Chondrocyte (in vitro differentiated cells): ENCODE results near the gene NRXN3. TPM values are rescaled to one million over a fixed set of nuclear protein-coding genes. Genes with fewer than 3 reads are reported as not detected.
"Not testable (repeated sequence)": the region's sequence is repeated elsewhere in the genome, so short reads cannot be mapped to it uniquely, and the experiment has no call there.

Experiments used
- DNase-seq: peaks from one replicate; pipeline ENCODE4 v3.0.0; 2021; ENCODE audit warnings: mixed read lengths, low spot score
- H3K27ac Mint-ChIP-seq: one replicate; pipeline ENCODE4 v1.8.0; 2021; ENCODE audit warnings: mild to moderate bottlenecking, moderate library complexity, mixed read lengths; ENCODE audit not compliant: unreplicated experiment
- H3K27me3 Mint-ChIP-seq: 2 replicates; pipeline ENCODE4 v1.8.0; 2021; ENCODE audit warnings: low read depth, mixed read lengths
- H3K36me3 Mint-ChIP-seq: 2 replicates; pipeline ENCODE4 v1.8.0; 2021; ENCODE audit warnings: low read depth, mixed read lengths
- H3K4me1 Mint-ChIP-seq: 2 replicates; pipeline ENCODE4 v1.8.0; 2021; ENCODE audit warnings: low read depth, mild to moderate bottlenecking, mixed read lengths
- H3K4me3 Mint-ChIP-seq: one replicate; pipeline ENCODE4 v1.8.0; 2021; ENCODE audit warnings: mild to moderate bottlenecking, moderate library complexity, mixed read lengths; ENCODE audit not compliant: unreplicated experiment
- H3K9me3 Mint-ChIP-seq: 2 replicates; pipeline ENCODE4 v1.8.0; 2021; ENCODE audit warnings: low read depth, mixed read lengths
- CTCF ChIP-seq: fragments of 200-600 bp; sonication (generic); IDR thresholded peaks from 2 replicates; pipeline ENCODE4 v1.5.0; 2021; ENCODE audit warnings: antibody characterized with exemption, mild to moderate bottlenecking, moderate library complexity
- total RNA-seq: library from RNA; stranded (reverse); gene quantifications from 3 replicates; pipeline ENCODE4 v1.2.1, GENCODE V29; 2021

Gene NRXN3
- total RNA-seq, 1 donor from 2014 or later: 7.9 TPM

DNA sequence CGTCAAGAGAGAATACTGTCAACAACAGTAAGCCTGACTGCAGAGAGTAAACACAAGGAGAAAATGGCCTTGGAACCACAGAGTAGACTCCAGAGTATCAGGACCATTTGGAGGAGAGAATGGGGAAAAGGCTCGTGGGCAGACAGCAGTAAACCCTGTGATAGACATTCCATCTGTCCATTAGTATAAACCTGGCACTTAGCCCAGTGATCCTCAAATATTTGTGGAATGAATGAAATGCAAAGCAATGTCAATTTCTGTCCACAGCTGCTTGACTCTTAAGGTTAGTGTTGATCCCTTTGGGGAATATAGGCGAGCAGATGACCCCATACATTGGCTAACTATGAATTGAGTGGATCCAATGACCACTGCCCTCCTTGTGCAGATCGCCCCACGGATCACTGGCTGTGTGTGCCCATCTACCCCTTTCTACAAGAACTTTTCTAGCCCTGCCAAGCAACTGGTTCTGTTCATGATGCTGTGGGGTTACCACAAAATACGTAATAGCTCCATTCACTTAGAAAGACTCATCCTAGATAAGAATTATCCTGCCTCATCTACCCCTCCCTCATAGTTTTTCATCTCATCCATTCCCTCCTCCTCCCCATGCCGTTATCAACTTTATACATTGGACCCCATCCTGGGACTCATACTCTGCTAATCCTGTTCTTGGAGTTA lies 846.8 kb downstream of the NRXN3 start:
- Mint-ChIP-seq H3K27ac (peak overlapping the region; percentile 39), H3K9me3 (peaks cover 3% of the 10 kb centered on the region), H3K4me1 (peaks cover 29% of the 10 kb centered on the region), H3K36me3 (no peaks in the 10 kb centered on the region), H3K27me3 (peaks cover 2% of the 10 kb centered on the region), H3K4me3 (no peak overlapping the region)
- no peak for TF ChIP-seq CTCF
- DNase-seq: no peak

DNA sequence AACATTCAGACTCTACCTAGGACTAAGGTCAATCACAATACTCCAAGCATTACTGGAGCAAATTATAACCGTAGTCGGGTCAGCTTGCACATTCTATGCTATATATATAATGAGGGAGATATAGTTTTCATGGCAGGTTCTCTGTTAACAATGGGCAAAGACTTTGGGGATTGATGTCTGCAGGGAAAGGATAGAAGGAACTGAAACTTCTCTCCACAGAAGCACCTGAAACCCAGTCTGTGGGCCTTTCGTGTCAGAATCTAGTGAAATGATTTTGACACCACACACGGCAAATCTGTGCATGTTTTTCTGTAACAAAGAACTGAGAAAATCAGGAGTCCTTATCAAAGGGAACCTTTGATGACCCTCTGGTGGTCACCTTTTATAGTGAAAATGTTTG lies 847.4 kb downstream of the NRXN3 start:
- DNase-seq: no peak
- Mint-ChIP-seq H3K4me1 (peaks cover 26% of the 10 kb centered on the region), H3K27ac (no peak overlapping the region), H3K4me3 (no peak overlapping the region), H3K27me3 (peaks cover 2% of the 10 kb centered on the region), H3K9me3 (peaks cover 3% of the 10 kb centered on the region), H3K36me3 (no peaks in the 10 kb centered on the region)
- no peak for TF ChIP-seq CTCF

DNA sequence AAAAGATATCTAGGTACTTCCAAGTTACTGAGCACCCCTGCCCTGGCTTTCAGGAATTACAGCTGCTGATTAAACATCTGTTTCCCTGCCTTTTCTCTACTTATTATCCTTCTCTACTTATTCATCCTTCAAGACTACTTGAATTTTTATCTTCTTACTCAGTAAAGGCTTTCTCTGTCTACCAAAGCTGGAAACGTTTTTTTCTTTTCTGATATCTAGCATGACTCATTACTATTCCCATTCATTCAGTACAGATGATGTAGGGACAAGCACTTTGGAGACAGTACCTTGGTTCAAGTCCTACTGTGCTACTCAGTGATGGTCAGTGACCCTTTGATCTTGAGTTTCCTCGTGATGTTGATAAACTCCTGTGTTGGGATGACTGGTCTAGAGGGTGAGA lies 848.7 kb downstream of the NRXN3 start:
- DNase-seq: no peak
- TF ChIP-seq CTCF: no peak
- Mint-ChIP-seq H3K9me3 (peaks cover 3% of the 10 kb centered on the region), H3K36me3 (no peaks in the 10 kb centered on the region), H3K4me3 (no peak overlapping the region), H3K27ac (no peak overlapping the region), H3K4me1 (peaks cover 26% of the 10 kb centered on the region), H3K27me3 (peaks cover 2% of the 10 kb centered on the region)

DNA sequence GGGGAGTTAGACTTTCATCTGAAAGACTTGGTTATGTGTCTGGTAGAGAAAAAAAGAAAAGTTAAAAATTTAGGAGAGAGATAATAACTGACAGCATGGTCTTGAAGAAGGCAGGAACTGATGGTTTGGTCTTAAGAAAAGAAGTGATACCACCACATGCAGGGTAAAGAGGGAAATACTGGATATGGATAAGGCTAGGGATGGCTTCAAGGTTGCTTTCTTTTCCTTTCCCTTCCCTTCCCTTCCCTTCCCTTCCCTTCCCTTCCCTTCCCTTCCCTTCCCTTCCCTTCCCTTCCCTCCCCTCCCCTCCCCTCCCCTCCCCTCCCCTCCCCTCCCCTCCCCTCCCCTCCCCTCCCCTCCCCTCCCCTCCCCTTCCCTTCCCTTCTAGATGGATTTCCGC lies 849.7 kb downstream of the NRXN3 start:
- DNase-seq, H3K9me3 Mint-ChIP-seq, H3K36me3 Mint-ChIP-seq, H3K27me3 Mint-ChIP-seq, H3K27ac Mint-ChIP-seq, H3K4me3 Mint-ChIP-seq: not testable (repeated sequence)
- H3K4me1 Mint-ChIP-seq: peaks cover 26% of the 10 kb centered on the region

GRCh38 chr14:79021766-79022165 lies 851.6 kb downstream of the NRXN3 start:
- Mint-ChIP-seq H3K36me3 (no peaks in the 10 kb centered on the region), H3K4me3 (no peak overlapping the region), H3K9me3 (peaks cover 9% of the 10 kb centered on the region), H3K27me3 (peaks cover 2% of the 10 kb centered on the region), H3K4me1 (peaks cover 19% of the 10 kb centered on the region), H3K27ac (no peak overlapping the region)
- DNase-seq: no peak
- no peak for TF ChIP-seq CTCF

GRCh38 chr14:79027138-79027537 lies 857.0 kb downstream of the NRXN3 start:
- Mint-ChIP-seq H3K36me3 (no peaks in the 10 kb centered on the region), H3K27me3 (peaks cover 7% of the 10 kb centered on the region), H3K27ac (no peak overlapping the region), H3K4me3 (no peak overlapping the region), H3K9me3 (peaks cover 9% of the 10 kb centered on the region), H3K4me1 (no peaks in the 10 kb centered on the region)
- no peak for DNase-seq
- no peak for TF ChIP-seq CTCF
